CD4-positive, alpha-beta T cell (primary cell): ENCODE data around the gene CFAP70. TPM values are rescaled to one million over a fixed set of nuclear protein-coding genes. Genes with fewer than 3 reads are reported as not detected.

Source experiments
- ATAC-seq: fragments of 200-7000 bp; cut with Tn5 transposase; one replicate; pipeline ENCODE4 v1.10.0; 2022; ENCODE audit warnings: mild to moderate bottlenecking; ENCODE audit not compliant: poor library complexity
- CTCF ChIA-PET: fragments of 350-600 bp; sonication (Branson Sonifier 250); formaldehyde crosslinking; loops from one replicate; lab custom pipeline; 2021; ENCODE audit warnings: antibody characterized with exemption, inconsistent platforms; lab: Charles Lee
- POLR2A ChIA-PET: fragments of 350-600 bp; sonication (Branson Sonifier 250); formaldehyde crosslinking; loops from one replicate; lab custom pipeline; 2021; ENCODE audit warnings: antibody characterized with exemption, inconsistent platforms; lab: Charles Lee
- DNase-seq, 14 experiments: peaks; one replicate each; pipeline ENCODE4 v3.0.0-alpha.2; 2013 to 2020; ENCODE audit warnings: mixed read lengths in 2 of 14
- H3K27ac ChIP-seq, 2 donors: one replicate each; pipeline versions ENCODE4 v1.5.1 to v1.7.0; 2013; ENCODE audit warnings: low read length in 2 of 2, low read depth in 1 of 2, mild to moderate bottlenecking in 1 of 2
- H3K27me3 ChIP-seq, 2 experiments: 1 replicate in 1 of 2; 2 replicates in 1 of 2; pipeline versions ENCODE4 v1.6.1 to v1.7.0; 2013; ENCODE audit warnings: low read length in 2 of 2, control low read depth in 1 of 2, mild to moderate bottlenecking in 1 of 2, moderate library complexity in 1 of 2; ENCODE audit not compliant: insufficient read depth in 2 of 2, control insufficient read depth in 1 of 2
- H3K36me3 ChIP-seq: one replicate; pipeline ENCODE4 v1.6.1; 2013; ENCODE audit warnings: low read length, control low read depth; ENCODE audit not compliant: insufficient read depth
- H3K4me1 ChIP-seq: one replicate; pipeline ENCODE4 v1.6.1; 2013; ENCODE audit warnings: low read length, control low read depth; ENCODE audit not compliant: insufficient read depth
- H3K4me3 ChIP-seq: one replicate; pipeline ENCODE4 v1.5.1; 2013; ENCODE audit warnings: mild to moderate bottlenecking, low read length, moderate library complexity
- H3K9me3 ChIP-seq, 2 experiments: 1 replicate in 1 of 2; 2 replicates in 1 of 2; pipeline versions ENCODE4 v1.6.1 to v1.7.0; 2013; ENCODE audit warnings: low read length in 2 of 2, mild to moderate bottlenecking in 2 of 2, control low read depth in 1 of 2, moderate library complexity in 1 of 2; ENCODE audit not compliant: control insufficient read depth in 1 of 2, insufficient read depth in 1 of 2
- H3K27ac Mint-ChIP-seq: one replicate; pipeline ENCODE4 v1.8.0; 2020; ENCODE audit warnings: mixed read lengths
- H3K27me3 Mint-ChIP-seq: one replicate; pipeline ENCODE4 v1.8.0; 2021; ENCODE audit warnings: mixed read lengths
- H3K36me3 Mint-ChIP-seq: one replicate; pipeline ENCODE4 v1.8.0; 2021; ENCODE audit warnings: low read depth, mixed read lengths
- H3K4me1 Mint-ChIP-seq: one replicate; pipeline ENCODE4 v1.8.0; 2021; ENCODE audit warnings: low read depth, mixed read lengths
- H3K4me3 Mint-ChIP-seq: one replicate; pipeline ENCODE4 v1.8.0; 2020; ENCODE audit warnings: mild to moderate bottlenecking, mixed read lengths
- H3K9me3 Mint-ChIP-seq: one replicate; pipeline ENCODE4 v1.8.0; 2020; ENCODE audit warnings: mixed read lengths
- intact Hi-C, 2 experiments: fragments of 100-400 bp; cut with DNase I in 1 of 2; cut with micrococcal nuclease in 1 of 2; formaldehyde crosslinking; loops; one replicate each; pipeline versions ENCODE4 v1.15.1 to v1.9.0; 2023 to 2025; cut with DNase I, micrococcal nuclease
- total RNA-seq, 174 experiments: library from RNA in 2 of 174; stranded (reverse) in 2 of 174; gene quantifications; one replicate each; pipeline ENCODE4 v1.2.3 and lab custom pipeline; 2021 to 2026
- TF ChIP-seq, protein P1 (sequence below): fragments of 200-600 bp; IDR thresholded peaks from one replicate; pipeline ENCODE4 v1.8.0; 2022; ENCODE audit warnings: antibody characterized with exemption, mild to moderate bottlenecking

The CFAP70 gene
- total RNA-seq, 2 experiments from 2014 or later: 2.6 TPM

DNA sequence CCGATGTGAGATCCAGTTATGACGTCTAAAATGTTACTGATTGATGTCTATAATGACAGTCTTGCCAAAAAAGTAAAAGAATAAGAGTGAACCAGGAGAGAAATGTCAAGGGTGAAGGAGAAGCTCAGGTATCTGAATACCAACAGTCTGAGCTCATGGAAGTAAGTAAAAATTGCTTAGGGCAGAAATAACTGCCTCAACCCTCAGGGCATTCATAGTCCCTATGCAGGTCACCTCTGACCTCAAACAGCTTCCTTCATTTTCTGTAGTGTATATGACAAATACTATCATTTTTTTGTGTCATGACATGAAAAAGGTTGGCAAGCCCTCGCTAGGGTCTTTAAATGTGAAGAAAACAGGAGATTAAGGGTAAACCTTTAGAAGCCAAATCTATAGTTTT is 65.2 kb downstream of the CFAP70 start:
- Mint-ChIP-seq H3K4me1 (no peaks in the 10 kb centered on the region), H3K27ac (no peak overlapping the region), H3K9me3 (peaks cover 3% of the 10 kb centered on the region), H3K27me3 (no peaks in the 10 kb centered on the region), H3K4me3 (no peak overlapping the region), H3K36me3 (peaks cover 17% of the 10 kb centered on the region)
- H3K27me3 ChIP-seq: no peaks in the 10 kb centered on the region
- DNase-seq (no peak), ATAC-seq (no peak)
- no peaks in the 10 kb centered on the region for H3K4me1 ChIP-seq
- intact Hi-C loops: no loop called here
- TF ChIP-seq, protein P1, sequence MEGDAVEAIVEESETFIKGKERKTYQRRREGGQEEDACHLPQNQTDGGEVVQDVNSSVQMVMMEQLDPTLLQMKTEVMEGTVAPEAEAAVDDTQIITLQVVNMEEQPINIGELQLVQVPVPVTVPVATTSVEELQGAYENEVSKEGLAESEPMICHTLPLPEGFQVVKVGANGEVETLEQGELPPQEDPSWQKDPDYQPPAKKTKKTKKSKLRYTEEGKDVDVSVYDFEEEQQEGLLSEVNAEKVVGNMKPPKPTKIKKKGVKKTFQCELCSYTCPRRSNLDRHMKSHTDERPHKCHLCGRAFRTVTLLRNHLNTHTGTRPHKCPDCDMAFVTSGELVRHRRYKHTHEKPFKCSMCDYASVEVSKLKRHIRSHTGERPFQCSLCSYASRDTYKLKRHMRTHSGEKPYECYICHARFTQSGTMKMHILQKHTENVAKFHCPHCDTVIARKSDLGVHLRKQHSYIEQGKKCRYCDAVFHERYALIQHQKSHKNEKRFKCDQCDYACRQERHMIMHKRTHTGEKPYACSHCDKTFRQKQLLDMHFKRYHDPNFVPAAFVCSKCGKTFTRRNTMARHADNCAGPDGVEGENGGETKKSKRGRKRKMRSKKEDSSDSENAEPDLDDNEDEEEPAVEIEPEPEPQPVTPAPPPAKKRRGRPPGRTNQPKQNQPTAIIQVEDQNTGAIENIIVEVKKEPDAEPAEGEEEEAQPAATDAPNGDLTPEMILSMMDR: no peak
- peaks cover 0 to 7% of the 10 kb centered on the region in 2 experiments for H3K9me3 ChIP-seq
- no peaks in the 10 kb centered on the region for H3K36me3 ChIP-seq
- no peak overlapping the region for H3K4me3 ChIP-seq
- POLR2A ChIA-PET: interaction anchor here (0.6 kb wide), 1 partner anchor 102 kb away, joined by 3 read pairs; no protein-coding TSS in a partner anchor
- H3K27ac ChIP-seq: no peak overlapping the region
- CTCF ChIA-PET: no interaction called here

DNA sequence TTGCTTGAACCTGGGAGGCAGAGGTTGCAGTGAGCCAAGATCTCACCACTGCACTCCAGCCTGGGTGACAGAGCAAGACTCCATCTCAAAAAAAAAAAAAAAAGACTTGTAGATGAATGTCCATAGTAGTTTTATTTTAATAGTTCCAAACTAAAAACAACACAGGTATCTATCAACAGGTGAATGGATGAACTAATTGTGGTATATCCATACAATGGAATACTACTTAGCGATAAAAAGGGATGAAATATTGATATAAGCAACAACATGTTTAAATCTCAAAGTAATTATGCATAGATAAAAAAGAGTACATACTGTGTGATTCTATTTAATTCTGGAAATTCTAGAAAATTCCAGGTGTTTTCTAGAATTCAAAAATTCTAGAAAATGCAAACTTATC is 68.7 kb downstream of the CFAP70 start:
- no peaks in the 10 kb centered on the region for H3K27me3 Mint-ChIP-seq
- DNase-seq (no peak), ATAC-seq (no peak)
- Histone ChIP-seq H3K36me3 (no peaks in the 10 kb centered on the region), H3K27ac (no peak overlapping the region), H3K4me1 (no peaks in the 10 kb centered on the region), H3K4me3 (no peak overlapping the region), H3K9me3 (peaks cover 0 to 7% of the 10 kb centered on the region in 2 experiments), H3K27me3 (no peaks in the 10 kb centered on the region)
- H3K9me3 Mint-ChIP-seq: peaks cover 3% of the 10 kb centered on the region
- ChIA-PET POLR2A (no interaction called here), CTCF (no interaction called here)
- intact Hi-C loops: no loop called here
- TF ChIP-seq, protein P1: no peak
- H3K4me1 Mint-ChIP-seq: no peaks in the 10 kb centered on the region
- H3K36me3 Mint-ChIP-seq: peaks cover 17% of the 10 kb centered on the region
- H3K27ac Mint-ChIP-seq: no peak overlapping the region
- H3K4me3 Mint-ChIP-seq: no peak overlapping the region

DNA sequence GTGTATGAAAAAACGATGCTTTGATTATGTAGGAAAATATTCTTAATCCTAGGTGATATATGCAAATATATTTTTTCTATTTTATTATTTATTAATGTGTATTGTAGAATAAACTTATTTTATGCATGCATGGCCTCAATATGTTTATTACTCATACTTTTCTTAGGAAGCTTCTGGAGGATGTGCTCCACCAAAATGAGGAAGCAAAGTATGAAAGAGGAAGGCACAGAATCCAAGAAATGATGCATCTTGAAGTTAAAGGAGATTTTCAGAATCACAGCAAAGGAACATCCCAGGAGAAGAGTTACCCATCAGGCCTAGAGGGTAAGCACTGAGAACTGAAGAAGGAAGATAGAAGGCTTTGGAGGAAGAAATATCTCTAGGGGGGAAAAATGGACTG is 71.2 kb downstream of the CFAP70 start:
- peaks cover 0 to 7% of the 10 kb centered on the region in 2 experiments for H3K9me3 ChIP-seq
- Mint-ChIP-seq H3K27ac (no peak overlapping the region), H3K4me3 (no peak overlapping the region), H3K36me3 (peaks cover 17% of the 10 kb centered on the region), H3K4me1 (no peaks in the 10 kb centered on the region), H3K9me3 (peaks cover 3% of the 10 kb centered on the region), H3K27me3 (no peaks in the 10 kb centered on the region)
- no peak overlapping the region for H3K4me3 ChIP-seq
- H3K27ac ChIP-seq: no peak overlapping the region
- ChIA-PET POLR2A (no interaction called here), CTCF (no interaction called here)
- no peaks in the 10 kb centered on the region for H3K27me3 ChIP-seq
- TF ChIP-seq, protein P1: no peak
- H3K36me3 ChIP-seq: no peaks in the 10 kb centered on the region
- intact Hi-C loops: no loop called here
- H3K4me1 ChIP-seq: no peaks in the 10 kb centered on the region
- no peak for ATAC-seq
- peak in 2 of 14 experiments; percentile 3 to 8 for DNase-seq
